ENCODE data around the gene GRIFIN. TPM values are rescaled to one million over a fixed set of nuclear protein-coding genes. Genes with fewer than 3 reads are reported as not detected.

GRIFIN gene
- total RNA-seq, 1 experiment from 2014 or later = not detected

DNA sequence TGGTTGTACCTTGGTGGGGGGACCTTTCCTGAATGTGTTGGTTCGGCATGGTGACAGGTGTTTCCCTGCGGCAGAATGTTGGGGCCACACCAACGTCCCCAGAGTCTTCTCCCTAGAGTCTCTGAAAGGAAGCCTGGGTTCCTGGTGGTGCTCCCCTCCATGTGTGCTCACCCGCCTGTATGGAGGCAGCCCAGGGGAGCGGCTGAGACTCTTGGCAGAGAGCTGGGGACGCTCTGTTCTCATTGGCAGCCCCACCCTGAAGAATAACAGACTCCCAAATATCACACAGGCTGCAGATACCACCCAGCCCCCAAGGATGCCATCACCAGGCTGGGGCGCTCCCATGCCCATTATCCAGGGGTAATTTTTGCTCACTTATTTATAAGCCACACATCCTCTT is 38.0 kb downstream of the GRIFIN start:
- Histone ChIP-seq H3K27me3 (no peaks in the 10 kb centered on the region), H3K36me3 (peaks cover 1% of the 10 kb centered on the region; the same call in 1 of the 2 replicates), H3K9me3 (no peaks in the 10 kb centered on the region), H3K4me3 (no peak overlapping the region)
- DNase-seq = no peak

DNA sequence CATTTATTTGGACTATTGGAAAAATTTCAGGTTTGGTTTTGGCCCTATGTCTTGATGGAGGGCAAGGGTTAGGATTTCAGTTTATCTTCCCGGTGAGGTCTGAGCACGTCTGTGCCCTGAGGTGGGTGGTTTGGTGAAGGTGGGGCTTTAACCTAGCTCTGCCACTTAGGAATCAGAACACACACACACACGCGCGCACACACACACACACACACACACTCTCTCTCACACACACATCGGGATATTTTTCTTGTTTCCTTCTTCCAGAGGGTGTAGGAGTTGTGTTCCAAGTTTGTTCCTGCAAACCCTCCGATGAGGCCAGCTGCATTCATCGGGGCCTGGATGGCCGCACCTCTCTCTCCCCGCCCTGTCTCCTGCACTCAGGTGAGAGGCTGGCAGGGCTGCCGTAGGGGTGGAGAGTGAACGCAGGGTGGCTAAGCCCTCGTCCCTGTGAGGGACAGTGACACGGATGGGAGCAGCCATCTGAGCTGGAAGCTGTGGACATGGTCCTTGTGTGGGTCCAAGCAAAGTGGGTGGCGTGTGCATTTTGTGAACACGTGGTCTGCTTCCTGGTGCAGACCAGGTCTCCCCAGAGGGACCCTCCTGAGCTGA is 38.6 kb downstream of the GRIFIN start:
- Histone ChIP-seq H3K9me3 (no peaks in the 10 kb centered on the region), H3K36me3 (peaks cover 5% of the 10 kb centered on the region), H3K4me3 (no peak overlapping the region), H3K27me3 (no peaks in the 10 kb centered on the region)
- no peak for DNase-seq

DNA sequence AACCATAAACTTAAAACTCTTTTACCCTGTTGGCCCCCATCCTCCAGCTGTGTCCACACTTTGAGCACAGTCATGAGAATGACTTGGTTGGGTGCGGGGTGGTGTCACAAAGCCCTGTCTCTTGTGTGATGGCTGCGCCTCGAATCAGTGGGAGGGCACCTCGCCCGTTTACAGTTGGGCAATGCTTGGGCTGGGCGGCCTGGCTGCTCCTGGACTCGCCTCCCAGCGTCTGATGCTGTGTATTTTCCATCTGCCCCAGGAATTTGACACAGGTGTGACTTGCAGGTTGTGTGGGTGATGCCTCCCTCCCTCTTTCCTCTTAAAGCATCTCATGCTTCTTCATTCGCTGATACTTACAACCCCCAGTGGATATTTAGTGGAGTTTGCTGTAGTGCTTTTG is 39.1 kb downstream of the GRIFIN start:
- Histone ChIP-seq H3K4me3 (no peak overlapping the region), H3K27me3 (no peaks in the 10 kb centered on the region), H3K9me3 (no peaks in the 10 kb centered on the region), H3K36me3 (peaks cover 5% of the 10 kb centered on the region)
- no peak for DNase-seq

DNA sequence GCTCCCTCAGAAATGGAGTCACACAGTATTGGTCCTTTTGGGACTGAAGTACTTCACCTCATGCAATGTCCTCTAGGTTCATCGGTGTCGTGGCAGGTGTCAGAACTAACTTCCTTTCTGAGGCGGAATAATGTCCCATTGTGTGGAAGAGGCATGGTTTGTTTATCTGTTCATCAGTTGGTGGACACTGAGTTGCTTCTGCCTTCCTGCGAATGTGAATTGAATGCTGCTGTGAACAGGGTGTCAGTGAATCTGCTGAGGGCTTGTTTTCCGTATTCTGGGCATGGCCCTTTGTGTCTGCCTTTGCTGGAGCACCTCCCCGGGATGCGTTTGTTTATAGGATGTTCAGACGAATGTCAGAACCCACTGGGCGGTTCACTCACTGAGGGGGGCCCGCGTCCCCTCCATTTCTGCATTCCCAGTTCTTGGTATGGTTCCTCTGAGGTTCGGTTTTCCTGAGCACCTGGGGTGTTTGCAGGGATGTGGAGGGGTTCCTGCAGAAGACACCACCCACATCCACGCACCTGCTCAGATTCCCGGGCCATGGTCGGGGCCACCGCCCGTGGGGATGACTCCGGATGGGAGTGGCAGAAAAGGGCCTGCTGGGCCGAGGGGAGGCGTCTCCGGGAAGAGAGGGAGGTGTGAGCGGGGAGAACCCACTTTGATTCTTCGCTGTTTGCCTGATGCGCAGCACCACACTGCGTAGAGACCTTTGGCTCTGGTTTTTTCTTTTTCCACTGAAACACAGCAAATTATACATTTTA is 39.7 kb downstream of the GRIFIN start:
- no peak overlapping the region for H3K4me3 ChIP-seq
- DNase-seq = no peak
- H3K27me3 ChIP-seq = no peaks in the 10 kb centered on the region

DNA sequence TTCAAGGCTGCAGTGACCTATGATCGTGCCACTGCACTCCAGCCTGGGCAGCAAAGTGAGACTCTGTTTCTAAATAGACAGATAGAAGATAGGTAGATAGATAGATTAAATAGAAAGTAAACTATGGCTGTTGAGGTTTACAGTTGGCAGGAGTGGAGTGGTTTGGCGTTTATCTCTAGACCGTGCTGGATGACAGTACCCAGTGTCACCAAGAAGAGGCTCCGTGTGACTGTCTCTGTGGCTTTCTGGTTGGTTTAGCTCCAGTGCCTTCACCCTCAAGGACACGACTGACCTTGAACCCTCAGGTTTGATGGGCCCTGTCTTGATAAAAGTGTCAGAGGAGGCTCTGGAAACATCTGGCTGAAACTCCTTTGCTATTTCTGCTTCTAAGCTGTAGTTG is 41.1 kb downstream of the GRIFIN start:
- Histone ChIP-seq H3K9me3 (peaks cover 7% of the 10 kb centered on the region), H3K4me3 (no peak overlapping the region), H3K36me3 (peaks cover 5% of the 10 kb centered on the region), H3K27me3 (no peaks in the 10 kb centered on the region)
- no peak for DNase-seq

More for the DNA sequence above, 39.7 kb downstream of the GRIFIN start:
- Histone ChIP-seq H3K9me3 (0 out of 2 replicates have a peak, but pooled peaks cover under 1% of the 10 kb centered on the region), H3K36me3 (peaks cover 5% of the 10 kb centered on the region)

DNA sequence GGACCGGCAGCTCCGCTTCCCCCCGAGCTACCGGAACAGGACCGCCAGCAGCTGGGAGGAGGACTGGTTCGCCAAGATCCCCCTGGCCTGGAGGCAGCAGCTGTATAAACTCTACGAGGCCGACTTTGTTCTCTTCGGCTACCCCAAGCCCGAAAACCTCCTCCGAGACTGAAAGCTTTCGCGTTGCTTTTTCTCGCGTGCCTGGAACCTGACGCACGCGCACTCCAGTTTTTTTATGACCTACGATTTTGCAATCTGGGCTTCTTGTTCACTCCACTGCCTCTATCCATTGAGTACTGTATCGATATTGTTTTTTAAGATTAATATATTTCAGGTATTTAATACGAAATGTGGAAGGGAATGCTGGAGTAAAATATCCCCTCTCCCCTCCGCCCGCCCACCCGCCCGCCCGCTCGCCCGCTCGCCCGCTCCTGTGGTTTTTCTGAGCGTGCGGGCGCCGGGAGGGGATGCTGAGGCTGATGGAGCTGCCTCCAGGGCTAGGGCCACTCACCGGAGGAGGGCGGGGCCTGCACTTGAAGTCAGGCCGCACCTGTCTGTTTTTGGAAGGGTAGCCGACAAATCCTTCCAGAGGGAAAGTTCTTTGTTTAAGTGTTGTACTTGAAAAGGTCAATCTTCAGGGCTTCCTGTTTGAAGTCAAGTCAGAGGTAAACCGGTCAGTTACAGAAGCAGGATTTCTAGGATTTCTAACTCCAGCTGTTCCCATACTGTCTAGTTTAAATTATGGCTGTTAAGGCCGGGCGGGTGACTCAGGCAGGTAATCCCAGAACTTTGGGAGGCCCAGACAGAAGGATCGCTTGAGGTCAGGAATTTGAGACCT is 42.3 kb downstream of the GRIFIN start:
- no peak for DNase-seq
- Histone ChIP-seq H3K27me3 (no peaks in the 10 kb centered on the region), H3K9me3 (peaks cover 7% of the 10 kb centered on the region), H3K4me3 (no peak overlapping the region), H3K36me3 (peaks cover 5% of the 10 kb centered on the region)

DNA sequence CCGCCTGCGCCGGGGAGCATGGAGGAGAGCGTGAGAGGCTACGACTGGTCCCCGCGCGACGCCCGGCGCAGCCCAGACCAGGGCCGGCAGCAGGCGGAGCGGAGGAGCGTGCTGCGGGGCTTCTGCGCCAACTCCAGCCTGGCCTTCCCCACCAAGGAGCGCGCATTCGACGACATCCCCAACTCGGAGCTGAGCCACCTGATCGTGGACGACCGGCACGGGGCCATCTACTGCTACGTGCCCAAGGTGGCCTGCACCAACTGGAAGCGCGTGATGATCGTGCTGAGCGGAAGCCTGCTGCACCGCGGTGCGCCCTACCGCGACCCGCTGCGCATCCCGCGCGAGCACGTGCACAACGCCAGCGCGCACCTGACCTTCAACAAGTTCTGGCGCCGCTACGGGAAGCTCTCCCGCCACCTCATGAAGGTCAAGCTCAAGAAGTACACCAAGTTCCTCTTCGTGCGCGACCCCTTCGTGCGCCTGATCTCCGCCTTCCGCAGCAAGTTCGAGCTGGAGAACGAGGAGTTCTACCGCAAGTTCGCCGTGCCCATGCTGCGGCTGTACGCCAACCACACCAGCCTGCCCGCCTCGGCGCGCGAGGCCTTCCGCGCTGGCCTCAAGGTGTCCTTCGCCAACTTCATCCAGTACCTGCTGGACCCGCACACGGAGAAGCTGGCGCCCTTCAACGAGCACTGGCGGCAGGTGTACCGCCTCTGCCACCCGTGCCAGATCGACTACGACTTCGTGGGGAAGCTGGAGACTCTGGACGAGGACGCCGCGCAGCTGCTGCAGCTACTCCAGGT is 43.1 kb downstream of the GRIFIN start:
- DNase-seq = no peak
- peaks cover 7% of the 10 kb centered on the region for H3K9me3 ChIP-seq
- peaks cover 5% of the 10 kb centered on the region for H3K36me3 ChIP-seq
- H3K27me3 ChIP-seq = no peaks in the 10 kb centered on the region
- H3K4me3 ChIP-seq = no peak overlapping the region

DNA sequence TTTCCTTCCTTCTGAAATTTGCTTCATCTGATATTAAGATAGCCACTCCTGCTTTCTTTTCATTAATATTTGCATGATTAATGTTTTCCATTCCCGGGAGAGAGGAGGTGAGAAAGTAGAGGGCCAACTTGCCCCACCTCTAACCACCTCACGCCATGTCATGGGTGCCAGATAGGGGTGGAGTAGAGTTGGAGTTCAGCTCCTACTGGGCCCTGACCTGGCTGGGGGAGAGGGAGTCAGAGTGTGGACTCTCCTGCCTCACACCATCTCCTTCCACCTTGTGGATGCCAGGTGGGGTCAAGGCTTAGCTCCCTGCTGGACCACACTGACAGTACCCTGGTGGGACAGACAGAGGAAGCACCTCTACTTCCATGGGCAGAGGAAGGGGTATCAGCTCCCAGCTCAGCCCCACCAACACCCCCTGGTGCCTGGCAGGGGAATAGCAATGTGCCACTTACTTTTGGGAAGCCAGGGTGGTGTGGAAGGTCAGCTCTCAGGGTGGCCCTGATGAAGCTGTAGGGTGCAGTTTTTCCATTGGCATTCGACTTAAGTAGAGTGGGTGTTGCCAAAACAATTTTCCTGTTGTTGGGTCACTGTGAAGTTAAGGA is 44.8 kb downstream of the GRIFIN start:
- H3K9me3 ChIP-seq = peaks cover 7% of the 10 kb centered on the region
- DNase-seq = no peak
- no peaks in the 10 kb centered on the region for H3K27me3 ChIP-seq
- H3K4me3 ChIP-seq = no peak overlapping the region
- peaks cover 5% of the 10 kb centered on the region for H3K36me3 ChIP-seq

DNA sequence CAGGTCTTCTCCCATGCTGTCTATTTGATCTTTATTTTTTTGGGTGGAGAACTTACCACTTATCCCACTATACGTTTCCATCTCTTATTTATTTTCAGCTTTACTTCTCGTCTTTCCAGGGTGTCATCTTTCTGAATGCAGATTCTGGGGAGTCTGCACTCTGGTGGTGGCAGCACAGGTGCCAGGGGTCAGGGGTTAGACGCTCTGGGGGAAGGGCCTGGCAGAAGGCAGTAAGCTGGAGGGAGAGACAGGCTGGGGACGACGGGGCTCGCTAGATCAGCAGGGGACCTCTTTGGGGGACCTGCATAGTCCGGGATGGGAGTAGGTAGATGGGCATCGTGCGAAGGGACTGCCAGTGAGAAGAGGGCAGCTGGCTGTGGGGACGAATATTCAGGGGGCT is 50.4 kb downstream of the GRIFIN start:
- peaks cover 3% of the 10 kb centered on the region for H3K9me3 ChIP-seq
- no peak for DNase-seq
- no peak overlapping the region for H3K4me3 ChIP-seq
- no peaks in the 10 kb centered on the region for H3K36me3 ChIP-seq
- no peaks in the 10 kb centered on the region for H3K27me3 ChIP-seq

Other genes with a start within 250 kb of the GRIFIN start
- gene MAD1L1, start 243.5 kb downstream of the GRIFIN start, total RNA-seq (2014; rRNA removed; shearing (Covaris generic); ENCODE audit: low replicate concordance) = 58.7 and 65.1 TPM in 2 replicates
- 28.0 and 32.2 TPM in 2 replicates for gene MRM2, start 234.2 kb downstream of the GRIFIN start, total RNA-seq (2014; rRNA removed; shearing (Covaris generic); ENCODE audit: low replicate concordance)
- 46.6 and 68.4 TPM in 2 replicates for gene NUDT1, start 234.2 kb downstream of the GRIFIN start, total RNA-seq (2014; rRNA removed; shearing (Covaris generic); ENCODE audit: low replicate concordance)
- gene SNX8, start 162.0 kb downstream of the GRIFIN start, total RNA-seq (2014; rRNA removed; shearing (Covaris generic); ENCODE audit: low replicate concordance) = 14.3 and 26.8 TPM in 2 replicates
- 270 and 299 TPM in 2 replicates for gene EIF3B, start 121.6 kb downstream of the GRIFIN start, total RNA-seq (2014; rRNA removed; shearing (Covaris generic); ENCODE audit: low replicate concordance)
- gene CHST12, start 72.8 kb downstream of the GRIFIN start, total RNA-seq (2014; rRNA removed; shearing (Covaris generic); ENCODE audit: low replicate concordance) = 6.2 and 25.5 TPM in 2 replicates
- 2.9 and 6.0 TPM in 2 replicates for gene LFNG, start 43.4 kb upstream of the GRIFIN start, total RNA-seq (2014; rRNA removed; shearing (Covaris generic); ENCODE audit: low replicate concordance)
- gene BRAT1, start 79.1 kb upstream of the GRIFIN start, total RNA-seq (2014; rRNA removed; shearing (Covaris generic); ENCODE audit: low replicate concordance) = 43.2 and 59.7 TPM in 2 replicates
- gene IQCE, start 82.6 kb upstream of the GRIFIN start, total RNA-seq (2014; rRNA removed; shearing (Covaris generic); ENCODE audit: low replicate concordance) = 8.6 and 18.2 TPM in 2 replicates
- gene TTYH3, start 155.6 kb upstream of the GRIFIN start, total RNA-seq (2014; rRNA removed; shearing (Covaris generic); ENCODE audit: low replicate concordance) = 15.8 and 29.8 TPM in 2 replicates
- 0.03 TPM in 1 of 2 replicates, not detected in the other for gene AMZ1, start 211.8 kb upstream of the GRIFIN start, total RNA-seq (2014; rRNA removed; shearing (Covaris generic); ENCODE audit: low replicate concordance)